Measurements from ENCODE around the gene ZMYND15.
"Not testable (repeated sequence)": the region's sequence is repeated elsewhere in the genome, so short reads cannot be mapped to it uniquely, and the experiment has no call there.

ZMYND15 gene

GRCh38 chr17:4710693-4711634 is 28.7 kb upstream of the ZMYND15 start:
- no peak for DNase-seq (ENCODE audit: low read depth)
- H3K4me3 ChIP-seq (ENCODE audit: low read depth, low read length) = peak overlapping the region; percentile 85
- no peak for TF ChIP-seq CTCF (IDR thresholded peaks at IDR 0.05; ENCODE audit: control insufficient read depth, extremely low read depth, insufficient read depth)

- no peak for TF ChIP-seq CTCF (IDR thresholded peaks at IDR 0.05; ENCODE audit: control insufficient read depth, extremely low read depth, insufficient read depth)
- DNase-seq (ENCODE audit: low read depth) = no peak
- peak overlapping the region; percentile 85 for H3K4me3 ChIP-seq (ENCODE audit: low read depth, low read length)
These were observed 27.9 kb upstream of the ZMYND15 start for GRCh38 chr17:4711661-4712181.

GRCh38 chr17:4712526-4712925 is 27.1 kb upstream of the ZMYND15 start:
- DNase-seq (ENCODE audit: low read depth) = no peak
- no peak for TF ChIP-seq CTCF (IDR thresholded peaks at IDR 0.05; ENCODE audit: control insufficient read depth, extremely low read depth, insufficient read depth)
- no peak overlapping the region for H3K4me3 ChIP-seq (ENCODE audit: low read depth, low read length)

- not testable (repeated sequence) for H3K4me3 ChIP-seq (ENCODE audit: low read depth, low read length); DNase-seq (ENCODE audit: low read depth)
These were observed 25.1 kb upstream of the ZMYND15 start for GRCh38 chr17:4714340-4715062.

- H3K4me3 ChIP-seq (ENCODE audit: low read depth, low read length) = no peak overlapping the region
- no peak for TF ChIP-seq CTCF (IDR thresholded peaks at IDR 0.05; ENCODE audit: control insufficient read depth, extremely low read depth, insufficient read depth)
- DNase-seq (ENCODE audit: low read depth) = no peak
These were observed 24.4 kb upstream of the ZMYND15 start for GRCh38 chr17:4715063-4715744.

GRCh38 chr17:4716081-4716480 is 23.6 kb upstream of the ZMYND15 start:
- H3K4me3 ChIP-seq (ENCODE audit: low read depth, low read length) = no peak overlapping the region

More at GRCh38 chr17:4716081-4716480, 23.6 kb upstream of the ZMYND15 start:
- no peak for TF ChIP-seq CTCF (IDR thresholded peaks at IDR 0.05; ENCODE audit: control insufficient read depth, extremely low read depth, insufficient read depth)
- DNase-seq (ENCODE audit: low read depth) = no peak
